Loucy (cell line): ENCODE data around the gene CRYBG3.

Source experiments
- EZH2phosphoT487 ChIP-seq: fragments of 200-600 bp; IDR thresholded peaks from 2 replicates; pipeline ENCODE4 v1.6.1; 2018; ENCODE audit warnings: antibody characterized with exemption, mild to moderate bottlenecking, moderate library complexity, borderline replicate concordance
- TF ChIP-seq, protein P1 (sequence below): fragments of 200-600 bp; sonication (generic); conservative IDR thresholded peaks from 2 replicates; pipeline ENCODE4 v1.5.1; 2014; ENCODE audit warnings: mild to moderate bottlenecking, antibody characterized with exemption, low read length

DNA sequence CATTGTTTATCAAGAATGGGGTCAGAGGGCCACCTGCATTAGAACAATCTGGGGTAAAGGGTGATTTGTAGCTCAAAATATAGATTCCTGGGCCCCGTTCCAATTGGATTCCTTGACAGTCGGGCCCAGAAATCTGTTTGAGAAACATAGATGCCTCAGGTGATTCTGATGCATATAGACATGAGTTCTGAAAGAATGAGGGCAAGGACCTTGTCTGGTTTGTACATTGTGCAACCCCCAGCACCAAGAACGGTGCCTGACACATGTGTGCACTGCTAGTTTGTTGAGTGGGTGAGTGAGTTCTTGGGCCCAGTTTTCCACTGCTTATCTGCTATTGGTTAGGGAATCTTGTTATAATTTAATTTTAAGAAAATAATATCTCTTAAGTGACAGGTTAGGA, 16.6 kb downstream of the CRYBG3 start:
- TF ChIP-seq, protein P1, sequence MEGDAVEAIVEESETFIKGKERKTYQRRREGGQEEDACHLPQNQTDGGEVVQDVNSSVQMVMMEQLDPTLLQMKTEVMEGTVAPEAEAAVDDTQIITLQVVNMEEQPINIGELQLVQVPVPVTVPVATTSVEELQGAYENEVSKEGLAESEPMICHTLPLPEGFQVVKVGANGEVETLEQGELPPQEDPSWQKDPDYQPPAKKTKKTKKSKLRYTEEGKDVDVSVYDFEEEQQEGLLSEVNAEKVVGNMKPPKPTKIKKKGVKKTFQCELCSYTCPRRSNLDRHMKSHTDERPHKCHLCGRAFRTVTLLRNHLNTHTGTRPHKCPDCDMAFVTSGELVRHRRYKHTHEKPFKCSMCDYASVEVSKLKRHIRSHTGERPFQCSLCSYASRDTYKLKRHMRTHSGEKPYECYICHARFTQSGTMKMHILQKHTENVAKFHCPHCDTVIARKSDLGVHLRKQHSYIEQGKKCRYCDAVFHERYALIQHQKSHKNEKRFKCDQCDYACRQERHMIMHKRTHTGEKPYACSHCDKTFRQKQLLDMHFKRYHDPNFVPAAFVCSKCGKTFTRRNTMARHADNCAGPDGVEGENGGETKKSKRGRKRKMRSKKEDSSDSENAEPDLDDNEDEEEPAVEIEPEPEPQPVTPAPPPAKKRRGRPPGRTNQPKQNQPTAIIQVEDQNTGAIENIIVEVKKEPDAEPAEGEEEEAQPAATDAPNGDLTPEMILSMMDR = no peak
- TF ChIP-seq EZH2phosphoT487 = no peak
